HG03039 (cell line): ENCODE data around the gene CARM1.

Experiments used
- ATAC-seq: cut with Tn5 transposase; IDR thresholded peaks from one replicate; pipeline ENCODE4 v1.9.1; 2021; ENCODE audit warnings: mild to moderate bottlenecking, moderate library complexity; ENCODE audit not compliant: unreplicated experiment

The CARM1 gene

DNA sequence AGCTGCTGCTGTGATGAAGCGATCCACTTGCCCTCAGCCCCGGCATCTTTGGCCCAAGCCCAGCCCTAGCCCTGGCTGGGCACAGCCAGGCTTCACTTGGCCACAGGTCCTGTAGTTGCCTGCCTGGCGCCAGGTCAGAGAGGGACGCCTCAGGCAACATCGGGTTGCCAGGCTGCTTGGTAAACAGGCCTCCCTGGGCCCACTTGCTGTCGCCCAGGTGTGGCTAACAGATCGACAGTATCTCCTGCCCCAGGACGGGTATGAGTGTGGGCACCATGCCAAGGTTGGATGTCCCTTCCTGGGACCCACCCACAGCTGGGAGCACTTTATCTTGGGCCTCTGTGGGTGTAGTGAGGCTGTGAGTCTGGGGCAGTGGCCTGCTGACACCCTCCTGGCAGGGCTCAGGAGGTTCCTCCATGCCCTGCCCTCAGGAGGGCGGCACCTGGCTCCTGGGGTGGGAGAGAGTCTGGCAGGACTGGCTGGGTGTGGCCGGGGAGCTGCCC is 27.8 kb downstream of the CARM1 start:
- ATAC-seq = no peak

DNA sequence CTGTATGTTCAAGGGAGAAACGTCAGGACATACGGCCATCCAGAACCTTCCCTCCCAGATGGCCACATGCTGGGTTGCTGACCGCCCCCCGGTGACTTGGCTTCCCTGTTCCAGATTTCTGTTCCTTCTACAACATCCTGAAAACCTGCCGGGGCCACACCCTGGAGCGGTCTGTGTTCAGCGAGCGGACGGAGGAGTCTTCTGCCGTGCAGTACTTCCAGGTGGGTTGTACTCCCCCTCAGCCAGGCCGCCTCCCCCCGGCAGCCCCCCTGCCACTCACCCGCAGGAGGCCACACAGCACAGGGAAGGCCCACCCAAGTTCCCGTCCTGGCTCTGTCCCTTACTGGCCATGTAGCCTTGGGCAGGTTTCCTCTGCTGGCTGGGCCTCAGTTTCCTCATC is 36.6 kb downstream of the CARM1 start:
- no peak for ATAC-seq

DNA sequence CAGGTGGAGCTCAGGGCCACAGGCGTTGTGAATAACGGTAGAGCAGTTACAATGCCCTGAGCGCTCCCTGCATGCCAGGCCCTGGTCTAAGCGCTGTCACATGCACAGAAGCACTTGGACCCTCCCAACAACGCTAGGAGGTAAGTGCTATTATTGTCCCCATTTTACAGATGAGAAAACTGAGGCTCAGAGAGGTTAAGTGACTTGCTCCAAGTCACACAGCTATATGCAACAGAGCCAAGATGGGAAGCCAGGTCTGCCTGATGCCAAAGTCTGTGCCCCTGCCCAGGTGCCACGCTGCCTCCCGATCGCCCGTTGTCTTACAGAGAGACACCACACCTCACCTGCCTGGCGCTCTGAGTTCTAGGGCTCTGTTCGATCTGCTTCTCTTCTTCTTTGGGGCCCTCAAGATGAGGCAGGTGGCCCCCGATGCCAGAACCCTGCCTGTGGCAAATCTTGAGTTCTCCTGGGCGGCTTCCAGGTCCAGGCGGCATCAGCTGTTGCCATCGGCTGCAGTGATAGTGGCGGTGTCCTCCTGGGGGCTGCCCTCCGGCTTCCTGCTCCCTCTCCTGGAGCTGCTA is 37.1 kb downstream of the CARM1 start:
- ATAC-seq = no peak

DNA sequence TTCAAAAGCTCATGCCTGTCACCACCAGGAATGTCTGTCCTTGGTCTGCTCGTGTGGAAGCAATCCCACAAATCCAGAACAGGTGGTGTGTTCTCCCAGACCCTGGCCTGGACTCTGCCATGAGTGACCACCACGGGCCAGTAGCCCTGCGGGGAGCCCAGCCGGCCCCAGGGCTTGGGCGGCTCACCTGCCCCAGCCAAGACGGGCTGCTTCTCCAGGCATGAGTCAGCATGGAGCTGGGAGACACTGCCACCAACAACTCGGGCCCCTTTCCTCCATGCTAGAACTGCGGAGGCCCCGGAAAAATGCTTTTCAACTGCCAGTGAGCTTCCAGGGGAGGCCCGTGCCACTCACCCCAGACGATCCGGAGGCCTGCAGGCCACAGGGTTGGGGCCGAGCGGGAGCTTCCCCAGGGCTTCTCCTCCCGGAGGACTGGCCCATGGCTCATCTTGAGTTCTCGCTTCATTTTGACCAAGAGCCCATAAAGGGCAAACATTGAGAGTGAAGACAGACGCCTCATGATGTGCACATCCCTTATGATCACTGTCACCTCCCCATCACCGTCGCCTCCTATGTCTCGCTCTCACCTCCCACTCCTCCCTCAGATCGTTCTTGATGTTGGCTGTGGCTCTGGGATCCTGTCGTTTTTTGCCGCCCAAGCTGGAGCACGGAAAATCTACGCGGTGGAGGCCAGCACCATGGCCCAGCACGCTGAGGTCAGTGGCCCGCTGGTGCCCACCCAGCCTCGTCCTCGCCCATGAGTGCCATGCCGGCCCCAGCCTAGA is 40.4 kb downstream of the CARM1 start:
- no peak for ATAC-seq

DNA sequence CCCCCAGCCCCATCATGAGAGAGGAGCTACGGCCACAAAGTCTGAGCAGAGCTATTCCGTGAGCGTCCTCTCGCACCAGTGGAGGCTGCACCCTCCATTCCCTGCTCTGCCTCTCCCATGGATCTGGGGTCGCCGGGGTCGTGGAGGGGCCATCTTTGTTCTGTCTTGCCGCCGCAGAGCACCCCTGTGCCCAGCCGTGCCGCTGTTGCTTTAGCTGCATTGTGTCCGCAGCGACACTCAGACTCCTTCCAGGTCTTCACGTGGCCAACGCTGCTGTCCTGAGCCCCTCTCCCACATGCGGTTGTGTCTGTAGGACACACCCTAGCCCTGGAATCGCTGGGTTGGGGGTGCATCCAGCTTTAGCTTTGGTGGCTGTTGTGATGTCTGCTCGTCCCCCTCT is 41.3 kb downstream of the CARM1 start:
- no peak for ATAC-seq

DNA sequence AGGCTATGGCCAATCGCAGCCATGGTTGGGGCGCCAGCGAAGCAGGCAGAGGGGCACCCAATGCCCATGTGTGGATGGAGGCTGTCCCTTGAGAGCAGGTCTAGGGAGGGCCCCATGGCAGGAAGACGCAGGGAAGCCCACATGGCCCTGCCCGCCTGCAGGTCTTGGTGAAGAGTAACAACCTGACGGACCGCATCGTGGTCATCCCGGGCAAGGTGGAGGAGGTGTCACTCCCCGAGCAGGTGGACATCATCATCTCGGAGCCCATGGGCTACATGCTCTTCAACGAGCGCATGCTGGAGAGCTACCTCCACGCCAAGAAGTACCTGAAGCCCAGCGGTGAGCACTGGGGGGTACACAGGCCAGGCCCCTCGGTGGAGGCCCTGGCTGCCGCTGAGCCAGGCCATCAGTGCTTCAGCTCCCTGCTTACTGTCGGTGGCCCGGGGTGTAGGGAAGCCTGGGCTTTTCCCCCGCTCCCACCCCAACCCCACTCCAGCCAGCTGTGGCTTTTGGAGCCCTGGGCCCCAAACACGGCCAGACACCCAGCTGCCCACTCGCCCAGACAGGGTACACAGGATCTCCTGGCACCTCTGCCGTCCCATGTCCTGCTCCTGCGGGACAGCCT is 42.5 kb downstream of the CARM1 start:
- no peak for ATAC-seq

DNA sequence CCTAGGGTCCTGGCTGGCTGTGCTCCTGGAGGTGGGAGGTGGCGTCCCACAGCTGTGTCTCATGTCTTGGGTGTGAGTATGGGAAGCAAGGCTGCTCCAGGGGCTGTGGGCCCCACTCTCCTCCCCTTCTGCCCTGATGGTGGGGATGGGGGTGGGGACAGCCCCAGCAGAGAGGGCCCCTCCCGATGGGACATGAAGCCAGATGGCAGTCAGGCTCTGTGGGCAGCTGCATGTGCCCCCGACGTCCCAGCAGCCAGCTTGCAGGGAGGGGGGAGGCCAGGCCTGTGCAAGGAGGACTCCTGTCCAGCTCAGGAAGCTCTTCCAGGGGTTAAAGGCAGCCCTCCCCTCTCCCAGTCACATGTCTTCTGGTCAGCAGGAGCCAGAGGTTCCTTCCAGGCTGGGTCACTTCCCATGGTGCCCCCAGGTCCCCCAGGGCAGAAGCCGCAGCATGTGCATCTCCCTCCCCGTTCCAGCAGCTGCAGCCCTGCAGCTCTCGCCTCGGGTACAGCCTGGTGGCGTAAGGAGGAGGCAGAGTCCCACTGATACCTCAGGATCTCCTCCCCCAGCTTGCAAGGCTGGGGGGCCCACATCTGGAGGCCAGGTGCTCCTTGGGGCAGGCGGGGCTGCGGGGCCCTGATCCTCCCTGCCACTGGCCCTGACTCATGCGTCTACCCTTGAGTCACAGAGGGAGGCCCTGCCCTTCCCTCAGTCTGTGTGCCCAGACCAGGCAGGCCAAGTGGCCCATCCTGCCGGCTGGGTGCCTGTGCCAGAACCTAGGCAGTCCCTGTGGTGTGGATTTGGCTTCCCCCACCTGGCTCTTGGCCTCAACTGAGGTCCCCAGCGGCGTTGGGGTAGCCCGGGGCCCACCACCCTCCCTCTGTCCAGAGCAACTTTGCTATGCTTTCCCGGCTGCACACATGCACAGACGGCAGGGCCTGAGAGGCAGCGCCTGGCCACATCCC is 44.1 kb downstream of the CARM1 start:
- no peak for ATAC-seq

DNA sequence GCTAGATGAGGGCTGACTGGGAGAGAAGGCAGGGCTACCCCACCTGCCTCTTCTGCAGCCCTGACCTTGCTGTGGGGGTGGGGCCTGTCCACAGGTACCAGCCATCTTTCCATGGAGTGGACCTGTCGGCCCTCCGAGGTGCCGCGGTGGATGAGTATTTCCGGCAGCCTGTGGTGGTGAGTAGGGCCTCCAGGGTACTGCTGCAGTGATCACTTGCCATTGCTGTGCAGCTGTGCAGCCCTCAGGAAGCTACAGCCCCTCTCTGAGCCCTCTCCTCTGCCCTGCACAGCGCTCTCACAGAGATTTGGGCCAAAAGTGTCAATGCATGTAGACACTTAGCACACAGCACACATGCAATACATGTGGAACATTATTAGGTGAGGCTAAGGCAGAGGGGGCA is 45.2 kb downstream of the CARM1 start:
- ATAC-seq = no peak

DNA sequence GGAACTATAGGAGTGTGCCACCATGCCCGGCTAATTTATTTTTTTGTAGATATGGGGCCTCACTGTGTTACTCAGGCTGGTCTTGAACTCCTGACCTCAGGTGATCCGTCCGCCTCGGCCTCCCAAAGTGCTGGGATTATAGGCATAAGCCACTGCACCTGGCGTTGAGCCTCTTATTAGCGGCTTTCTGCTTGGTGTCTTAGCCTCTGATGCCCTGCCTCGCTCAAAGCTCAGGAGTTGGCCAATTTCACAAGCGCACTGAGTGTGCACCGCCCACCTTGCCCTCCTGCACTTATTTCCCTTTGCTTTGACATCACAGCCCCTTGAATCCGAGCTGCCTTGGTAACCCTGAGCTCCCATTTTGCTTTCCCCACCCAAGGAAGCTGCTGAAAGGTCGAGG is 47.0 kb downstream of the CARM1 start:
- no peak for ATAC-seq

DNA sequence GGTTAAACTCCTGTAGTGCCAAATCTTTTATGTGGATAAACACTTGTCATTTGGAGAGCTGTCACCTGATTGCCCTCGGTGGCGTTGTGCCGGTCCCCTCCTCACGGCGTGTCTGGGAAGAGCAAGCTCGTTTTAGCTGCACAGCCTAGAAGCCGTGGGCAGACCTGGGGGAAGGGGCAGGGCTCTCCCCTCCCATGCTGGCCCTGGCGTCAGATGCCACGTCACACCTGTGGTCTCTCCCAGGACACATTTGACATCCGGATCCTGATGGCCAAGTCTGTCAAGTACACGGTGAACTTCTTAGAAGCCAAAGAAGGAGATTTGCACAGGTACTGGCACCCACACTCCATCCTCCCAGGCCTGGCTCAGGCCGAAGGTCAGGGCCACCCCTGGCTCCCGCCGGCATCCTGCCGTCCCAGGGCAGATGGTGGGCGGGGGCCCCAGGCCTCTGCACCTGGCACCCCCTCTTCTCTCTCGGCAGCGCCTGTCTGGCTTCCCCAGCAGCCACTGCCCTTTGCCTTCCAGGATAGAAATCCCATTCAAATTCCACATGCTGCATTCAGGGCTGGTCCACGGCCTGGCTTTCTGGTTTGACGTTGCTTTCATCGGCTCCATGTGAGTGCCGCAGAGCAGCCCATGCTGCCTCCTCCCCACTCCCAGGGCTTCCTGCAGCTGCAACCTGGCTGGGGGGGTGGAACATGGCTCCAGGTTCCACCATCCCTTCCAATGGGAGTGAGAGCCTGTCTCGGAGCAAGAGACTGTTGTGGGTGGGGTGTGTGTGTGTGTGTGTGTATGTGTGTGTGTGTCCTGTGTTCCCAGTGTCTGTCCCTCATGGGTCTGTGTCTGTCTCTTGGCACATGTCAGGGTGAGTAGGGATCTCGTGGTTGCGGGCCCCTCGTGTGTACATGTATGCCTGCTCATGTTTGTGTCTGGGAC is 48.3 kb downstream of the CARM1 start:
- no peak for ATAC-seq

DNA sequence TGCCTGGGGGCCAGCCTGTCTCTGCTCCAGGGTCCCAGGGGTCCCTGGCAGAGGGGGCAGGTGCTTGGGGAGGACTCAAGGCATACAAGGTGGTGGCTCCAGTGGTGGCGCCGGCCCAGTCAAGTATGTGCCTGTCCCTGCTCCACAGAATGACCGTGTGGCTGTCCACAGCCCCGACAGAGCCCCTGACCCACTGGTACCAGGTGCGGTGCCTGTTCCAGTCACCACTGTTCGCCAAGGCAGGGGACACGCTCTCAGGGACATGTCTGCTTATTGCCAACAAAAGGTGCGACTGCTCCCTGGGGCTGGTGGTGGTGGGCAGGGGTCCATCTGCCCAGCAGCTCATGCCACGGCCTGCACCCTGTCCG is 48.9 kb downstream of the CARM1 start:
- no peak for ATAC-seq

DNA sequence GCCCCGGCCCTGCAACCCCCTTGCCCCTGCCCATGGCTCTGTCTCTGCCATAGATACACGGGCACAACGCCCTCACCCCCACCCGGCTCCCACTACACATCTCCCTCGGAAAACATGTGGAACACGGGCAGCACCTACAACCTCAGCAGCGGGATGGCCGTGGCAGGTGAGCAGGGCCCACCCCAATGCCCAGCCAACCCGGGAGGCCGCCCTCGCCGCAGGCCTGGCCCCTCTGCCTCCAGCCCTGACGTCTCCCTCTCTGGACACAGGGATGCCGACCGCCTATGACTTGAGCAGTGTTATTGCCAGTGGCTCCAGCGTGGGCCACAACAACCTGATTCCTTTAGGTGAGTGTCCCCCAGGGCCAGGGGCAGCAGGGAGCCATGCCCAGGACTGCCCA is 49.4 kb downstream of the CARM1 start:
- no peak for ATAC-seq

DNA sequence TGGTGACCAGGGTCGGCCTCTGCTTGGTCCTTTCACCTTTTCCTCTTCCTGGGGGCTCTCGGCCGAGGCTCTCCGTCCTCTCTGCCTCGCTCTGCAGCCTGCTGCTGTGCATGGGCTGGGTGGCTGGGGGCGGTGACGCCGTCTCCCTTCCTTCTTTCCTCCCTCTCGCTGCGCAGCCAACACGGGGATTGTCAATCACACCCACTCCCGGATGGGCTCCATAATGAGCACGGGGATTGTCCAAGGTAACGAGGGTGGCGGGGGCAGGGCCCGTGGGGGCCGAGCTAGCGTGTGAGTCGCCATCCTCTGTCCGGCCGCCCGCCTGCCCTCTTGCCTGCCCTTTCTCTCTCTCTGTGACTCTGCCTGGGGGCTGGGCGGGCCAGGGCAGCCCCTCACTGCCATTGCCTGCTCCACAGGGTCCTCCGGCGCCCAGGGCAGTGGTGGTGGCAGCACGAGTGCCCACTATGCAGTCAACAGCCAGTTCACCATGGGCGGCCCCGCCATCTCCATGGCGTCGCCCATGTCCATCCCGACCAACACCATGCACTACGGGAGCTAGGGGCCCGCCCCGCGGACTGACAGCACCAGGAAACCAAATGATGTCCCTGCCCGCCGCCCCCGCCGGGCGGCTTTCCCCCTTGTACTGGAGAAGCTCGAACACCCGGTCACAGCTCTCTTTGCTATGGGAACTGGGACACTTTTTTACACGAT is 50.0 kb downstream of the CARM1 start:
- no peak for ATAC-seq

DNA sequence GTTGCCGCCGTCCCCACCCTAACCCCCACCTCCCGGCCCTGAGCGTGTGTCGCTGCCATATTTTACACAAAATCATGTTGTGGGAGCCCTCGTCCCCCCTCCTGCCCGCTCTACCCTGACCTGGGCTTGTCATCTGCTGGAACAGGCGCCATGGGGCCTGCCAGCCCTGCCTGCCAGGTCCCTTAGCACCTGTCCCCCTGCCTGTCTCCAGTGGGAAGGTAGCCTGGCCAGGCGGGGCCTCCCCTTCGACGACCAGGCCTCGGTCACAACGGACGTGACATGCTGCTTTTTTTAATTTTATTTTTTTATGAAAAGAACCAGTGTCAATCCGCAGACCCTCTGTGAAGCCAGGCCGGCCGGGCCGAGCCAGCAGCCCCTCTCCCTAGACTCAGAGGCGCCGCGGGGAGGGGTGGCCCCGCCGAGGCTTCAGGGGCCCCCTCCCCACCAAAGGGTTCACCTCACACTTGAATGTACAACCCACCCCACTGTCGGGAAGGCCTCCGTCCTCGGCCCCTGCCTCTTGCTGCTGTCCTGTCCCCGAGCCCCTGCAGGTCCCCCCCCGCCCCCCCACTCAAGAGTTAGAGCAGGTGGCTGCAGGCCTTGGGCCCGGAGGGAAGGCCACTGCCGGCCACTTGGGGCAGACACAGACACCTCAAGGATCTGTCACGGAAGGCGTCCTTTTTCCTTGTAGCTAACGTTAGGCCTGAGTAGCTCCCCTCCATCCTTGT is 50.7 kb downstream of the CARM1 start:
- ATAC-seq = no peak

DNA sequence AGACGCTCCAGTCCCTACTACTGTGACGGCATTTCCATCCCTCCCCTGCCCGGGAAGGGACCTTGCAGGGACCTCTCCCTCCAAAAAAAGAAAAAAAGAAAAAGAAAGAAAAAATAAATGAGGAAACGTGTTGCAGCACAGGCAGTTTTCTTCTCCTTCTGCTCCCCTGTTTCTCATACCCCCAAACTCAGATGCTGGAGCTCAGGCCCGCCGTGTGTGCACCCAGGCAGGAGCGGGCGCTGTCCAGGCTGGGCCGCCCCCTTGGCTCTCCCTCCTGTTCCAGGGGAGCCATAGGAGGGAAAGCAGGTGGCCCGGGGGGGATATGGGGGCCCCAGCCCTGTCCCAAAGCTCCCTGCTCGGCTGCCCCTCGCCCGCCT is 51.3 kb downstream of the CARM1 start:
- ATAC-seq = no peak

DNA sequence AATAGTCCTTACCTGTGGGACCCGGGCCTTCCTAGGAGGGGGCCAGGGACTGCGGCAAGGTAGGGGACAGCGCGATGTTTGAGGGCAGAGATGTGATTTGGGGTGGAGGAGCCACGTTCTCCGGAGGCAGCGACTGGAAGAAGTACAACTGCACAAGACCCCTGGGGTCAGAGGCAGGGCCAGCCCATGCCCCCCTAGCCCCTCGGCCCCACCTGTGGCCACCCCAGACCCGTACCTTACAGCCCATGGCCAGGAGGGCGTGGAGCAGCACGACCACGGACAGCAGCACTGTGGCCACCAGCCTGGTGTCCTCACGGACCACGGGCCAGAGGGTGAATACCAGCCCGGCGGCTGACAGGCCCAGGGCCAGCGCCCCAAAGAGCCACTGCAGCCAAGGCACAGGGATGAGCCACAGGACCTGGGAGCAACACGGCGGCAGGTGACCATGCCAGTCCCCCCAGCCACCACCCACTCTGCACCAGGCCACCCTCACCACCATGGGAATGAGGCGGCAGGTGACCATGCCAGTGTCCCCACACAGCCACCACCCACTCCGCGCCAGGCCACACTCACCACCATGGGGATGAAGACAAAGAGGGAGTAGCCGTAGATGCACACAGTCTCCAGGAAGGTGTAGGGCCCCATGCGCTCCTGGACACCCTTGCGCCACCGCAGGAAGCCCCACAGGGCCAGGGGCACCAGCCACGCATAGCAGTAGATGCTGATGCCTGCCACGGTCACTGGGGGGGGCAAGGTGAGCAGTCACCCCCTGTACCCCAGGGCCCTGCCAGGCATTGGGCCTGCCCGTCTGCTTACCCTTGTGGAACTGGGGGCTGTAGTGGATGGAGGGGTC is 52.1 kb downstream of the CARM1 start:
- no peak for ATAC-seq

DNA sequence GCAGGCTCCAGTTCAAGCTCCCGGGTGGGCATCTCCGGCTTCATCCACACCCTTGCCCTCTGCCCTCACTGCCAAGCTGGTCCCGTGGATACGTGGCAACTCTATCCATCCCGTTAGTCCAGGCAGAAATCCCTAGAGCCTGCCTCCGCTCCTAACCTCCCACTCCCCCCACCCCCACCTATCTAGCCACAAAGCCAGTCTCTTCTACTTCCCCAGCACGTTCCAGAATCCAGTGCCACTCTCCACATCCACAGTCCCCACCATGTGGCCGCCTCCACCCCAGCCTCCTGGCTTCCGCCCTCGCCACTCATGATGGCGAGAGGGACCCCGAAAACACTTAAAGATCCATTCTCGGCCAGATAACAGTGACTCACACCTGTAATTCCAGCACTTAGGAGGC is 53.2 kb downstream of the CARM1 start:
- ATAC-seq = no peak
